Myocyte (in vitro differentiated cells): ENCODE data around the gene RIMKLA. TPM values are rescaled to one million over a fixed set of nuclear protein-coding genes. Genes with fewer than 3 reads are reported as not detected.

Experiments used
- total RNA-seq: library from RNA; depleted of rRNA; stranded (reverse); fragments of >200 nt; gene quantifications from 2 replicates; pipeline ENCODE4 v1.2.3, GENCODE V29; 2014

The RIMKLA gene
- total RNA-seq, 1 donor from 2014 or later = not detected

Other genes starting within 250 kb of the RIMKLA start
- gene GUCA2B, start 227.4 kb upstream of the RIMKLA start, total RNA-seq = not detected in 2 replicates
- not detected in 2 replicates for gene GUCA2A, start 216.0 kb upstream of the RIMKLA start, total RNA-seq
- 45.1 and 47.4 TPM in 2 replicates for gene FOXJ3, start 45.6 kb upstream of the RIMKLA start, total RNA-seq
- not detected in 2 replicates for gene ZMYND12, start 75.2 kb downstream of the RIMKLA start, total RNA-seq
- 44.6 and 56.3 TPM in 2 replicates for gene PPCS, start 75.8 kb downstream of the RIMKLA start, total RNA-seq
- 0.11 and 0.78 TPM in 2 replicates for gene CCDC30, start 82.5 kb downstream of the RIMKLA start, total RNA-seq